GM10266 (cell line): ENCODE data around the gene ERRFI1.
A peak's percentile ranks its signal among the peaks of the same experiment; 100 is the strongest.

Experiments
- DNase-seq: peaks from one replicate; pipeline ENCODE4 v3.0.0; 2012; ENCODE audit errors: extremely low spot score
- CTCF ChIP-seq: IDR thresholded peaks from 2 replicates; pipeline ENCODE4 v1.5.1; 2012; ENCODE audit warnings: mild to moderate bottlenecking, low read depth; ENCODE audit not compliant: control insufficient read depth, insufficient read depth; ENCODE audit errors: missing control alignments

Gene ERRFI1

DNA sequence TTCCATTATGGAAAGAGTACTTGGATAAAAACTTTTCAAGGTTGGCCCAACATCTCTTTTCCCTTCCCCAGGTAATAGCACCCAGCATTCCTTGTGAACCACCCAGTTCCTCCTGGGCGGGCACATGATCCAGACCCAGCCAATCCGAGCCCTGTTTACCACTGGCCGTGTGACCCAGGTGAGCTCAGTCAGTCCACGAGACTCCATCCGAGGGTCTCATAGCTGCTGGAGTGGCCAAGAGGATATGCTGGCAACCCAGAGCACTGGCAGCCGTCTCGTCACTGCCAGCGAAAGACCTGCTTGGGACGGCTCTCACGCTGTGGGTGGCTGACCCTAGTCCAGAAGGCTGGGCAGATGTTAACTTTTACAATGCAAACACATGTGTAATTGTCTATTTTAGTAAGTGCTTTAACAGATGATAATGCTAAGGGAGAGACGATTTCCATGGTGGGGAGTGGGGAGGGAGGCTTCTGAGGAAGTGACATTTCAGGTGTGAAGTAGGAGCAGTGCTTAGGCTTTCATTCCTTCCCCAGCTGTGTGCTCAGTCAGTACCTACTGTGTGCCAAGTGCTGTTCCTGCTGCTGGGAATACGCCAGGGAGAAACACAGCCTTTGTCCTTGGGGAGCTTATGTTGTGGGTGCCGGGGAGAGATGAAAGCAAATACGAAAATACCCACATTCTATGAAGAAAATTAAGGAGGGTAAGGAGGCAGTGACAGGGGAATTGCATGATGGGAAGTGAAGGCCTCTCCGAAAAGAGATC lies 40.1 kb downstream of the ERRFI1 start:
- no peak for TF ChIP-seq CTCF
- DNase-seq = no peak

DNA sequence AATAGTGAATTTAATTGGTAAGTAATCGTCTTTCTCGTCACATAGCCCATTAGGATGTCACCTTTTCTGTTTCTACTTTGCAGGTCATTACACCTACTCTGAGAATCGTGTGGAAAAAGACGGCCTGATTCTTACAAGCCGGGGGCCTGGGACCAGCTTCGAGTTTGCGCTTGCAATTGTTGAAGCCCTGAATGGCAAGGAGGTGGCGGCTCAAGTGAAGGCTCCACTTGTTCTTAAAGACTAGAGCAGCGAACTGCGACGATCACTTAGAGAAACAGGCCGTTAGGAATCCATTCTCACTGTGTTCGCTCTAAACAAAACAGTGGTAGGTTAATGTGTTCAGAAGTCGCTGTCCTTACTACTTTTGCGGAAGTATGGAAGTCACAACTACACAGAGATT lies 41.3 kb downstream of the ERRFI1 start:
- no peak for TF ChIP-seq CTCF
- no peak for DNase-seq

GRCh38 chr1:7983086-7983778 lies 42.9 kb downstream of the ERRFI1 start:
- no peak for TF ChIP-seq CTCF
- DNase-seq = no peak

- DNase-seq = no peak
- no peak for TF ChIP-seq CTCF
These were observed 45.1 kb downstream of the ERRFI1 start for GRCh38 chr1:7980984-7981383.

- TF ChIP-seq CTCF = peak; percentile 76
- peak; percentile 40 for DNase-seq
These were observed 50.8 kb downstream of the ERRFI1 start for GRCh38 chr1:7975212-7975865.

GRCh38 chr1:7973086-7973485 lies 53.0 kb downstream of the ERRFI1 start:
- DNase-seq = no peak
- TF ChIP-seq CTCF = no peak
